ENCODE data around the gene STPG1.
A peak's percentile ranks its signal among the peaks of the same experiment; 100 is the strongest.
"Not testable (repeated sequence)": the region's sequence is repeated elsewhere in the genome, so short reads cannot be mapped to it uniquely, and the experiment has no call there.

Gene STPG1, protein sequence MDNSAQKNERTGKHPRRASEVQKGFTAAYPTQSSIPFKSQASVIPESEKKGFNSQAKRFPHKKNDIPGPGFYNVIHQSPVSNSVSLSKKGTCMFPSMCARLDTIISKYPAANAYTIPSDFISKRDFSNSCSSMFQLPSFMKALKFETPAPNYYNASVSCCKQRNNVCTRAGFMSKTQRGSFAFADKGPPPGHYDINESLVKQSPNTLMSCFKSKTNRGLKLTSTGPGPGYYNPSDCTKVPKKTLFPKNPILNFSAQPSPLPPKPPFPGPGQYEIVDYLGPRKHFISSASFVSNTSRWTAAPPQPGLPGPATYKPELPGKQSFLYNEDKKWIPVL

DNA sequence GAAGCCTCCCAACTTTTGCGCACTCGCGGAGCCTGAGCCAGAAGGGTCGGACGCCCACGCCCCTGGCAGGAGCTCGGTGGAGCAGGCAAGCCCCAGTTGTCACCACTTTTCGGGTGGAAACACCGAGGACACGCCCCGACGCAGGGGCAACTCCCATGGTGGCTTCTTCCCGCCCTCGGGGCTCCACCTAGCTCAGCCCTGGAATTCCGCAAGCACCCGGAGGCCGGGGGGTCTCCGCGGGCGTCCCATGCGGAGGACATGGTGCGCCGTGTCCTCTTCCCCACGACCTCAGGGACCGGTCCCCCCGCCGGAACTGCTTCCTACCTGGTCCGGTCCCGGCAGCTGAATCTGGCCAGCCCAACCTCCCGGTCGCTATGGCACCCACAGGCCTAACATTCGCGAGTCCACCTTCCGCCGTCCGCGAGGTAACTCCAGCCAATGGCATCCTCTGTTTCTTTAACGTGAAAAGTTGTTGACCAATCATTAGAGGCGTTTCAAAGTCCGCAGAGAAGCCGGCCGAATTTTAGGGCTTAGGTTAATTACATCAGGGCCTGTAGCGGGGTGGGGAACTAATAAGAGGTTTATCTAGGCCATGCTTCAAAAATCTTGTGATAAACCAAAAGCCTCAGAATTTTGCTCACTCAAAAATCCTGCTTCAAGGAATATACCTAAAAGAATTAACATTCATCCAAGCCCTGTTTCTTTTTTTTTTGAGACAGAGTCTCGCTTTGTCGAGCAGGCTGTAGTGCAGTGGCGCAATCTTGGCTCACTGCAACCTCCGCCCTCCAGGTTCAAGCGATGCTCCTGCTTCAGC lies at the start of gene STPG1:
Gene STPG1, minus strand, starts transcription at position 433 of the 814 bp plus-strand sequence. CDS start 12,394 bp downstream, outside the sequence.
- no peaks in the 10 kb centered on the region for H3K36me3 ChIP-seq (ENCODE audit: control insufficient read depth, insufficient read depth, low read length)
- H3K4me1 ChIP-seq (ENCODE audit: control insufficient read depth, insufficient read depth, low read length): no peaks in the 10 kb centered on the region
- peak within 1 kb of the TSS; percentile 85 for H3K9ac ChIP-seq (ENCODE audit: low read depth, low read length)
- H3K9me3 ChIP-seq (ENCODE audit: control insufficient read depth, insufficient read depth, low read length): no peaks in the 10 kb centered on the region
- no peaks in the 10 kb centered on the region for H3K27me3 ChIP-seq (ENCODE audit: control insufficient read depth, insufficient read depth, low read length)
- peak within 1 kb of the TSS; percentile 83 for H3K4me3 ChIP-seq (ENCODE audit: low read depth, low read length)

DNA sequence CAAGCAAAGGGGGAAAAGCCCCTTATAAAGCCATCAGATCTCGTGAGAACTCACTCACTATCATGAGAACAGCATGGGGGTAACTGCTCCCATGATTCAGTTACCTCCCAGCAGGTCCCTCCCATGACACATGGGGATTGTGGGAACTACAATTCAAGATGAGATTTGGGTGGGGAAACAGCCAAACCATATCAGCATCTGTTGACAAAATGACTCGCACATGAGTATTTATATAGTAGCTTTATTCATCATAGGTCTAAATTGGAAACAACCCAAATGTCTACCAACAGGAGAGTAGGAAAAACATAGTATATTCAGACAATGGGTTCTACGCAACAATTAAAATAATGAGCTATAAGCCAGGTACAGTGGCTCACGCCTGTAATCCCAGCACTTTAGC lies 48.5 kb upstream of the STPG1 start:
- not testable (repeated sequence) for H3K9ac ChIP-seq (ENCODE audit: low read depth, low read length); H3K27me3 ChIP-seq (ENCODE audit: control insufficient read depth, insufficient read depth, low read length); H3K36me3 ChIP-seq (ENCODE audit: control insufficient read depth, insufficient read depth, low read length); H3K4me3 ChIP-seq (ENCODE audit: low read depth, low read length); H3K9me3 ChIP-seq (ENCODE audit: control insufficient read depth, insufficient read depth, low read length)
- peaks cover 25% of the 10 kb centered on the region for H3K4me1 ChIP-seq (ENCODE audit: control insufficient read depth, insufficient read depth, low read length)

DNA sequence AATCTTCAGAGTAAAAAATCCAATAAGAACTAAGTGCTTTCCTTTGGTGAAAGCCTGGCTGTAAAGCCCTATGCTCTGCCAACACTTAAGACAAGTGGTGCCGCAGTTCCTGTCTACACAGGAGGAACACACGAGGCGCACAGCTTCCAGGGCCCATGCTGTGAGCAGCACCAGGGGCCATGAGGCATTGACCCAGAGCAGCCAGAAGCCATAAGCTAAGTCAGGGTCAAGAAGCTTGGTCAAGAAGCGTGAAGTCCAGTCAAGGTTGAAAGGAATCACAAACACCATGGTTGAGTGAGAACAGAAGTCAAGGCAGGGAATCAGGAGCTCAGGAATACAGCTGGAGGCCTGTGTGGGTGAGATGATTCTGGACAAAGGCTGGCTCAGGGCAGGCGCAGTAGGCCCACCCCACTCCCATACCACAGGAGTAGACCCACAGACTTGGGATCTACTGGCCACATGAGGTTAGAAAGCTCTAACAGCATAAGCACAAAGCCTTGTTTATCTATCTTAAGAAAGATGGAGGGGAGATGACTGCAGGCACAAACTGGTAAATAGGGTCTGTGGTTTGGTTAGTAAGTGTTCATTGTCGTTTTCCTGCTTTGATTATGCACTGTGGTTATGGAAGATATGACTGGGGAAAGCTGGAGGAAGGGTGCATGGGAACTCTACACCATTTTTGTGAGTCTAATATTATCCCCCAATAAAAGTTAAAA lies 46.1 kb upstream of the STPG1 start:
- Histone ChIP-seq H3K9ac (ENCODE audit: low read depth, low read length) (no peak overlapping the region), H3K27me3 (ENCODE audit: control insufficient read depth, insufficient read depth, low read length) (no peaks in the 10 kb centered on the region), H3K4me3 (ENCODE audit: low read depth, low read length) (no peak overlapping the region), H3K36me3 (ENCODE audit: control insufficient read depth, insufficient read depth, low read length) (no peaks in the 10 kb centered on the region), H3K9me3 (ENCODE audit: control insufficient read depth, insufficient read depth, low read length) (no peaks in the 10 kb centered on the region), H3K4me1 (ENCODE audit: control insufficient read depth, insufficient read depth, low read length) (peaks cover 14% of the 10 kb centered on the region)

DNA sequence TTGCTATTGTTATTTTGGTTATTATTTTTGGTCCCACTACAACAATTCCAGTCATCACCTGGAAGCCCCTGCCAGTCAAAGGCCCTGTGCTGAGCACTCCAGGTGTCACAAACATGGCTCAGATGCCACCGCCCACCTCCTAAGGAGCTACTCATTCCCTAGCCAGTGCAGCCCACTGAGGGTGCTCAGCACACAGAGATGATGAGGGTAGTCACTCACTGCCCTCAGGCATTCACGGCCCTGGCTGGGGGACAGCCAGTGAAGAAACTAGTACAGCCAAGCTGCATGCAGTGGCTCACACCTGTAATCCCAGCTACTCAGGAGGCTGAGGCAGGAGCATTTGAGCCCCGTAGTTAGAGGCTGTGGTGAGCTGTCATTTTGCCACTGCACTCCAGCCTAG lies 44.3 kb upstream of the STPG1 start:
- H3K36me3 ChIP-seq (ENCODE audit: control insufficient read depth, insufficient read depth, low read length): no peaks in the 10 kb centered on the region

DNA sequence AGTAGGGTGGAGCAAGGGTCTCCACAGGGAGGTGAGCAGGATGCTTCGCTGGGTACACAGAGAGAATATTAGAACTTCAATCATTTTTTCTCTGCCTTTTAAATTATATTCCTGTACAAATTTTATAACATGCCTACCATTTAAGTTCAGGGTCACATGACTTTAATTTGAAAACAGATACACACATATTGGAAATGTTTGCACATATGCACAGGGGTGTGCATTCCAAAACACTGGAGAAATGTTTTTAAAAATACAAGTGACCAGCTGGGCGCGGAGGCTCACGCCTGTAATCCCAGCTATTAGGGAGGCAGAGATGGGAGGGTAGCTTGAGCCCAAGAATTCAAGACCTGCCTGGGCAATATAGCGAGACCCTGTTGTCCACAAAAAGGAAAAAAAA lies 41.7 kb upstream of the STPG1 start:
- Histone ChIP-seq H3K9me3 (ENCODE audit: control insufficient read depth, insufficient read depth, low read length) (no peaks in the 10 kb centered on the region), H3K27me3 (ENCODE audit: control insufficient read depth, insufficient read depth, low read length) (no peaks in the 10 kb centered on the region), H3K36me3 (ENCODE audit: control insufficient read depth, insufficient read depth, low read length) (no peaks in the 10 kb centered on the region), H3K9ac (ENCODE audit: low read depth, low read length) (no peak overlapping the region), H3K4me3 (ENCODE audit: low read depth, low read length) (no peak overlapping the region), H3K4me1 (ENCODE audit: control insufficient read depth, insufficient read depth, low read length) (no peaks in the 10 kb centered on the region)

More for the DNA sequence above, 44.3 kb upstream of the STPG1 start:
- H3K27me3 ChIP-seq (ENCODE audit: control insufficient read depth, insufficient read depth, low read length): no peaks in the 10 kb centered on the region
- H3K9me3 ChIP-seq (ENCODE audit: control insufficient read depth, insufficient read depth, low read length): no peaks in the 10 kb centered on the region
- no peaks in the 10 kb centered on the region for H3K4me1 ChIP-seq (ENCODE audit: control insufficient read depth, insufficient read depth, low read length)
- H3K9ac ChIP-seq (ENCODE audit: low read depth, low read length): no peak overlapping the region
- H3K4me3 ChIP-seq (ENCODE audit: low read depth, low read length): no peak overlapping the region

DNA sequence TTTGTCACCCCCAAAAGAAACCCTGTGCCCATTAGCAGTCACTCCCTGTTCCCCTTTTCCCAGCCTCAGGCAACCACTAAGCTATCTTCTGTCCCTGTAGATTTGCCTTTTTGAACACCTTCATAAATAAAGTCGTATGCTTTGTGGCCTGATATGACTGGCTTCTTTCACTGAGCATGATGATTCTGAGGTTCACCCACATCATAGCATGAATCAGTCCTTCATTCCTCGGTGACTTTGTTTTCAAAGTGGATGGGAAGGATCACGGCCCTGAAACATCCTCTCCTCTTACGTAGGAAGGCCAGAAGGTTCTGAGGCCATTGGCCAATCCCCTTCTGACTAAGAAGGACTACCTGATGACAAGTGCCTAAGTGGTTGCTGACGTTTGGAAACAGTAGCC lies 41.1 kb upstream of the STPG1 start:
- Histone ChIP-seq H3K4me3 (ENCODE audit: low read depth, low read length) (no peak overlapping the region), H3K9ac (ENCODE audit: low read depth, low read length) (no peak overlapping the region), H3K27me3 (ENCODE audit: control insufficient read depth, insufficient read depth, low read length) (no peaks in the 10 kb centered on the region), H3K9me3 (ENCODE audit: control insufficient read depth, insufficient read depth, low read length) (no peaks in the 10 kb centered on the region), H3K4me1 (ENCODE audit: control insufficient read depth, insufficient read depth, low read length) (no peaks in the 10 kb centered on the region), H3K36me3 (ENCODE audit: control insufficient read depth, insufficient read depth, low read length) (no peaks in the 10 kb centered on the region)

DNA sequence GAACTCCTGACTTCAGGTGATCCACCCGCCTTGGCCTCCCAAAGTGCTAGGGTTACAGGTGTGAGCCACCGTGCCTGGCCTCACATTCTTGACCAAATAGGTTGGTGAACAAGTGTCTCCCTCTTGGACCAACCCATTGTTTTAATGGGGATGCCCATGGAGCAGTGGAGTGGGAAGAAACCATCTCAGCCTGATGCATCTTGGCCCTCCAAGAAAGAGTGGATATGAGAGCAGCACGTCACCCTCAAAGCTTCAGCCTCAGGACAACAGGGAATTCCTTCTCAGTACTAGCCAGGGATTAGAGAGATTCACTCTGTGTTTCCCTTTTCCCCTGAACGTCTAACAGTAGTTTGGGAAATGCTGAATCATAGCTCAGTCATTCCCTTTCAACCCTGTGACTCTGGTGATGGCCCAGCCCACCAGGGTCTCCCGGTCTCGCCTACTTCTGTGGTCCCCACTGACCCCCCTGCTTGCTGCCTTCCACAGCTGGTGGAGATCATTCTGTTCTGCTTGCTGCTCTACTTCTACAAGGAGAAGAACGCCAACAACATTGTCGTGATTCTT lies 39.4 kb upstream of the STPG1 start:
- Histone ChIP-seq H3K4me1 (ENCODE audit: control insufficient read depth, insufficient read depth, low read length) (no peaks in the 10 kb centered on the region), H3K36me3 (ENCODE audit: control insufficient read depth, insufficient read depth, low read length) (no peaks in the 10 kb centered on the region), H3K4me3 (ENCODE audit: low read depth, low read length) (no peak overlapping the region), H3K27me3 (ENCODE audit: control insufficient read depth, insufficient read depth, low read length) (no peaks in the 10 kb centered on the region), H3K9me3 (ENCODE audit: control insufficient read depth, insufficient read depth, low read length) (no peaks in the 10 kb centered on the region), H3K9ac (ENCODE audit: low read depth, low read length) (no peak overlapping the region)

DNA sequence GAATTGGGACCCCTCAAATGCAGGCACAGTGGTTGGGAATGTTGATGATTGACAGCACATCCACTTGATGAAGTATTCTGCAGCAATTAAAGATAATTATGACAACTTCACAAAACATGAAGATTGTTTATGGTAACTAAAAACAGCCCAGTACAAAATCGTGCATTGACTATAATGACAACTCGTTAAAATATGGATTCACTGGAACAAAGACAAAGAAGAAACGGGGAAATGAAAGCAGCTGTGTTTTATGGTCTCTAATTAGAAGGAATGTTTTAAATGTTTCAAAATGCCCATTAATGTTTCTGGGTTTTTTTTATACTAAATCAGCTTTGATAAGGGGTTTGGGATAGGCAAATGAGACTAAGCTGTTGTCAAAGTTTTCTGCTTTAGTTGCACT lies 38.2 kb upstream of the STPG1 start:
- Histone ChIP-seq H3K9ac (ENCODE audit: low read depth, low read length) (no peak overlapping the region), H3K27me3 (ENCODE audit: control insufficient read depth, insufficient read depth, low read length) (no peaks in the 10 kb centered on the region), H3K4me3 (ENCODE audit: low read depth, low read length) (no peak overlapping the region), H3K36me3 (ENCODE audit: control insufficient read depth, insufficient read depth, low read length) (no peaks in the 10 kb centered on the region), H3K9me3 (ENCODE audit: control insufficient read depth, insufficient read depth, low read length) (no peaks in the 10 kb centered on the region), H3K4me1 (ENCODE audit: control insufficient read depth, insufficient read depth, low read length) (no peaks in the 10 kb centered on the region)

DNA sequence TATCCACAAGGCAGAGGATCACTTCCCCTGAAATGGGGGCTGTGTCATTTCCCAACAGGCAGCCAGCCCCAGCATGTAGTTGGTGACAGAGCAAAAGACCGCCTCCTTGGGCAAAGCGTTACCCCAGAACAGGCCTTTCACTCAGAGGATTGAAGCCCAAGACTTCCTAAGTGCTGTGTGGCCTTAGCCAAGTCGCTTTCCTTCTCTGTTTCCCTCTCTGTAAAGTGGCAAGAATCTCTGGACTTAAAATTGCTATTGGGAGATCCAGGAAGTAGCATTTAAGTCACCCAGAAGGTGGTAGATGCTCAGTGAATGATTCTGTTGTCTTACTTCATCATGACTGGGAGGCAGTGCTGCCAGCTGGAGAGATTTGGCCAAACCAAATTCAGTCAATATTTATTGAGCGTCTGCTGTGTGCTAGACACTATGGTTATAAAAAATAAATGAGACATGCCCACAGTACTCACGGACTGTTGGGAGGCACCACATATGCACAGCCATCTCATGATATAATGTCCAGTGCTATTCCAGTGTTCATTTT lies 37.3 kb upstream of the STPG1 start:
- H3K9ac ChIP-seq (ENCODE audit: low read depth, low read length): no peak overlapping the region
- no peak overlapping the region for H3K4me3 ChIP-seq (ENCODE audit: low read depth, low read length)
- H3K27me3 ChIP-seq (ENCODE audit: control insufficient read depth, insufficient read depth, low read length): no peaks in the 10 kb centered on the region
- no peaks in the 10 kb centered on the region for H3K9me3 ChIP-seq (ENCODE audit: control insufficient read depth, insufficient read depth, low read length)
- no peaks in the 10 kb centered on the region for H3K4me1 ChIP-seq (ENCODE audit: control insufficient read depth, insufficient read depth, low read length)
- no peaks in the 10 kb centered on the region for H3K36me3 ChIP-seq (ENCODE audit: control insufficient read depth, insufficient read depth, low read length)

DNA sequence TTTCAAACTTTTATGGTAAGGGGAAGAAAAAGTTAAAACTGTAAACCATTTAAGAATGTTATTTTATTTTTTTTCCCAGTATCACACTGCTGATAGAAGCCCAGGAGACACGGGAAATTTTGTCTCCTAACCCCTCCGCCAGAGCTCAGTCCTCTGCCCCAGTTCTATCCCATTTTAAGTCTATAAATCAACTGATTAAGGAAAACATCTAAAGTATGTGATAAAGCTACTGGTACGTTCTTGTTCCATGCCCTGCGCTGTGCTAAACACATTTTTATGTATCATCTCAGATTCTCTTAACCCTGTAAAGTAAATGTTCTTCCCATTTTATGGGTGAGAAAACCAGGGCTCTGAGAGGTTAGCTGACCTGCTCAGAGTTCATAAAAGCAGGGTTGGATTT lies 36.7 kb upstream of the STPG1 start:
- Histone ChIP-seq H3K9me3 (ENCODE audit: control insufficient read depth, insufficient read depth, low read length) (no peaks in the 10 kb centered on the region), H3K9ac (ENCODE audit: low read depth, low read length) (no peak overlapping the region), H3K27me3 (ENCODE audit: control insufficient read depth, insufficient read depth, low read length) (no peaks in the 10 kb centered on the region), H3K4me1 (ENCODE audit: control insufficient read depth, insufficient read depth, low read length) (no peaks in the 10 kb centered on the region), H3K4me3 (ENCODE audit: low read depth, low read length) (no peak overlapping the region), H3K36me3 (ENCODE audit: control insufficient read depth, insufficient read depth, low read length) (no peaks in the 10 kb centered on the region)

DNA sequence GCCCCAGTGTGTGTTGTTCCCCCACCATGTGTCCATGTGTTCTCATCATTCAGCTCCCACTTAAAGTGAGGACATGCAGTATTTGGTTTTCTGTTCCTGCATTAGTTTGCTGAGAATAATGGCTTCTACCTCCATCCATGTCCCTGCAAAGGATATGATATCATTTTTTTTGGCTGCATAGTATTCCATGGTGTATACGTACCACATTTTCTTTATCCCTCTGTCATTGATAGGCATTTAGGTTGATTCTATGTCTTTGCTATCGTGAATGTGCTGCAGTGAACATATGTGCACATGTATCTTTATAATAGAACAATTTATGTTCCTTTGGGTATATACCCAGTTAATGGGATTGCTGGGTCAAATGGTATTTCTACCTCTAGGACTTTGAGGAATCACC lies 32.9 kb upstream of the STPG1 start:
- not testable (repeated sequence) for H3K9ac ChIP-seq (ENCODE audit: low read depth, low read length); H3K27me3 ChIP-seq (ENCODE audit: control insufficient read depth, insufficient read depth, low read length); H3K4me1 ChIP-seq (ENCODE audit: control insufficient read depth, insufficient read depth, low read length); H3K9me3 ChIP-seq (ENCODE audit: control insufficient read depth, insufficient read depth, low read length); H3K4me3 ChIP-seq (ENCODE audit: low read depth, low read length); H3K36me3 ChIP-seq (ENCODE audit: control insufficient read depth, insufficient read depth, low read length)
